GM12878 (cell line): Measurements from ENCODE around the gene FXN. TPM values are rescaled to one million over a fixed set of nuclear protein-coding genes. Genes with fewer than 3 reads are reported as not detected.

Source experiments
- ATAC-seq: fragments of 200-7000 bp; cut with Tn5 transposase; 3 replicates; pipeline ENCODE4 v1.9.1; 2020; ENCODE audit warnings: mild to moderate bottlenecking, moderate library complexity
- BruUV-seq: library from RNA; stranded (reverse); fragments of 400-500 nt; replicated peaks from 2 replicates; lab custom pipeline; 2021; lab: Mats Ljungman, UMichigan
- CTCF ChIA-PET: fragments of 300-600 bp; sonication (Branson Sonifier 250); formaldehyde crosslinking; extraction: SDS; loops from one replicate; lab custom pipeline; 2021; ENCODE audit warnings: inconsistent platforms; lab: Yijun Ruan, JAX
- POLR2A ChIA-PET: fragments of 350-600 bp; formaldehyde crosslinking; extraction: SDS; loops from one replicate; lab custom pipeline; 2021; ENCODE audit warnings: inconsistent platforms; lab: Charles Lee
- RAD21 ChIA-PET: fragments of 300-600 bp; sonication (Branson Sonifier 250); formaldehyde crosslinking; loops from one replicate; lab custom pipeline; 2023; ENCODE audit warnings: antibody characterized with exemption; ENCODE audit not compliant: unreplicated experiment; lab: Charles Lee
- SMC1A ChIA-PET: fragments of 300-600 bp; sonication (Branson Sonifier 250); formaldehyde crosslinking; loops from one replicate; lab custom pipeline; 2023; ENCODE audit not compliant: unreplicated experiment, uncharacterized antibody; lab: Charles Lee
- DNase-seq: peaks from one replicate; pipeline ENCODE4 v3.0.0-alpha.2; 2011; ENCODE audit warnings: low read depth, low spot score
- FAIRE-seq: peaks from 3 replicates; lab custom pipeline; 2011; peaks lifted over from hg19 to GRCh38; lab: Jason Lieb, UNC
- H2AFZ ChIP-seq: 2 replicates; pipeline ENCODE4 v1.6.0; 2011; ENCODE audit warnings: low read depth, low read length, control low read depth; ENCODE audit not compliant: control insufficient read depth
- H3K27ac ChIP-seq: 2 replicates; pipeline ENCODE4 v1.5.1; 2011; ENCODE audit warnings: control low read depth; ENCODE audit not compliant: control insufficient read depth, insufficient read depth
- H3K27me3 ChIP-seq, 2 experiments: replicated peaks in 1 of 2; 2 replicates each; pipeline versions ENCODE4 v1.6.0 to v1.6.1; 2011; ENCODE audit warnings: low read length in 1 of 2; ENCODE audit not compliant: control insufficient read depth in 2 of 2, insufficient read depth in 2 of 2
- H3K36me3 ChIP-seq, 2 experiments: 2 replicates each; pipeline ENCODE4 v1.5.1; 2011; ENCODE audit warnings: low read length in 1 of 2; ENCODE audit not compliant: control insufficient read depth in 2 of 2, insufficient read depth in 2 of 2
- H3K4me1 ChIP-seq: 2 replicates; pipeline ENCODE4 v1.6.1; 2011; ENCODE audit warnings: mild to moderate bottlenecking, low read length, moderate library complexity, mixed read lengths; ENCODE audit not compliant: control insufficient read depth, insufficient read depth
- H3K4me2 ChIP-seq: 2 replicates; pipeline ENCODE4 v1.6.0; 2011; ENCODE audit warnings: control low read depth; ENCODE audit not compliant: control insufficient read depth, insufficient read depth
- H3K4me3 ChIP-seq: fragments of 200-600 bp; sonication (generic); 2 replicates; pipeline ENCODE4 v1.5.1; 2016
- H3K79me2 ChIP-seq: 2 replicates; pipeline ENCODE4 v1.6.0; 2011; ENCODE audit warnings: low read length; ENCODE audit not compliant: control insufficient read depth, insufficient read depth
- H3K9ac ChIP-seq: 2 replicates; pipeline ENCODE4 v1.8.0; 2011; ENCODE audit warnings: low read length, control low read depth, mixed read lengths; ENCODE audit not compliant: control insufficient read depth, insufficient read depth
- H3K9me3 ChIP-seq: replicated peaks from 3 replicates; pipeline ENCODE4 v1.5.1; 2011; ENCODE audit warnings: mild to moderate bottlenecking, low read length; ENCODE audit not compliant: control insufficient read depth, insufficient read depth
- H4K20me1 ChIP-seq: 2 replicates; pipeline ENCODE4 v1.6.0; 2011; ENCODE audit not compliant: control insufficient read depth, insufficient read depth
- E2F8 ChIP-seq: fragments of 450-650 bp; IDR thresholded peaks from 2 replicates; pipeline ENCODE4 v1.6.1; 2018; ENCODE audit warnings: mild to moderate bottlenecking, low read depth, moderate library complexity; ENCODE audit not compliant: partially characterized antibody
- FOXK2 ChIP-seq: fragments of 450-650 bp; IDR thresholded peaks from 2 replicates; pipeline ENCODE4 v1.6.1; 2017; ENCODE audit warnings: mild to moderate bottlenecking, moderate library complexity
- GATAD2B ChIP-seq: fragments of 450-650 bp; conservative IDR thresholded peaks from 2 replicates; pipeline ENCODE4 v1.6.1; 2017; ENCODE audit warnings: low read depth, mild to moderate bottlenecking, moderate library complexity
- MTA3 ChIP-seq: IDR thresholded peaks from 2 replicates; pipeline ENCODE4 v1.6.1; 2012; ENCODE audit warnings: low read length, inconsistent platforms, borderline replicate concordance
- NFXL1 ChIP-seq: fragments of 450-650 bp; IDR thresholded peaks from 2 replicates; pipeline ENCODE4 v1.6.1; 2017; ENCODE audit warnings: antibody characterized with exemption, mild to moderate bottlenecking, borderline replicate concordance
- NR2C2 ChIP-seq: IDR thresholded peaks from 2 replicates; pipeline ENCODE4 v1.6.1; 2011; ENCODE audit warnings: borderline replicate concordance, low read depth; ENCODE audit not compliant: control insufficient read depth, insufficient read length
- PRDM15 ChIP-seq: fragments of 450-650 bp; formaldehyde crosslinking; IDR thresholded peaks from 2 replicates; pipeline ENCODE4 v1.4.0; 2020; ENCODE audit warnings: mild to moderate bottlenecking, moderate library complexity
- SP1 ChIP-seq: IDR thresholded peaks from one replicate; pipeline ENCODE4 v1.6.1; 2011; ENCODE audit warnings: low read depth, low read length
- STAT1 ChIP-seq: fragments of 450-650 bp; conservative IDR thresholded peaks from 2 replicates; pipeline ENCODE4 v1.6.1; 2014; ENCODE audit warnings: antibody characterized with exemption, mild to moderate bottlenecking
- SUZ12 ChIP-seq: fragments of 200-600 bp; sonication (generic); IDR thresholded peaks from one replicate; pipeline ENCODE4 v1.6.1; 2018; ENCODE audit warnings: antibody characterized with exemption, mild to moderate bottlenecking; ENCODE audit not compliant: unreplicated experiment
- ZNF207 ChIP-seq: fragments of 450-650 bp; IDR thresholded peaks from 2 replicates; pipeline ENCODE4 v1.6.1; 2014; ENCODE audit warnings: antibody characterized with exemption, mild to moderate bottlenecking, borderline replicate concordance
- in situ Hi-C: fragments of 300-500 bp; cut with MboI; formaldehyde crosslinking; loops from 9 replicates; pipeline ENCODE4 v1.14.3; 2018; ENCODE audit warnings: mixed read lengths
- intact Hi-C: fragments of 100-400 bp; cut with micrococcal nuclease; formaldehyde crosslinking; loops from one replicate; pipeline ENCODE4 v1.14.2; 2022; ENCODE audit not compliant: unreplicated experiment
- polyA plus RNA-seq, 11 experiments: library from polyadenylated mRNA; depleted of rRNA in 4 of 11; unstranded in 6 of 11; stranded (reverse) in 5 of 11; fragments of >200 nt; fragmentation: Nextera tagmentation in 4 of 11; fragmentation: Illumina TruSeq in 1 of 11; extraction: Ambion mirVana in 4 of 11; extraction: Trizol in 1 of 11; gene quantifications; 1 replicate in 1 of 11; 2 replicates in 10 of 11; pipeline versions ENCODE4 v1.2.1 to v1.2.3, GENCODE V29; 2011 to 2016; ENCODE audit warnings: inconsistent platforms in 2 of 11, missing spikeins in 2 of 11, low read depth in 1 of 11
- total RNA-seq, 4 experiments: library from RNA; depleted of rRNA in 3 of 4; stranded (reverse); fragments of >200 nt in 3 of 4; fragmentation: Illumina TruSeq in 1 of 4; extraction: Trizol in 1 of 4; gene quantifications; 2 replicates each; pipeline versions ENCODE4 v1.2.1 to v1.2.3, GENCODE V29; 2013 to 2021

FXN gene
- total and polyA plus RNA-seq, 10 of the 15 experiments (the other 5 are each of a cell fraction or from before 2014, with no cell fraction given): 7.3 to 78.0 (median 23.2) TPM

- CTCF ChIA-PET: interaction anchor here (0.8 to 1.7 kb wide), 2 partner anchors 22 to 379 kb away, joined by 3 to 4 read pairs; no protein-coding TSS in a partner anchor
- H3K36me3 ChIP-seq: no peaks in the 10 kb centered on the region
- no peak for ATAC-seq
- no peak for DNase-seq
- BruUV-seq: no TSS peak
- H3K4me1 ChIP-seq: peaks cover 6% of the 10 kb centered on the region
- TF ChIP-seq SP1: no peak
- no peak for TF ChIP-seq ZNF207
- no peak for TF ChIP-seq PRDM15 (CRISPR knock-in tag)
- no peak for TF ChIP-seq SUZ12
- TF ChIP-seq FOXK2: no peak
- TF ChIP-seq MTA3: no peak
- no peak for TF ChIP-seq GATAD2B
- no peak for TF ChIP-seq NFXL1
- TF ChIP-seq E2F8: no peak
- no peak for TF ChIP-seq NR2C2
- no peak for TF ChIP-seq STAT1
- no peak overlapping the region for H3K4me3 ChIP-seq
- no peak overlapping the region for H3K9ac ChIP-seq
- SMC1A ChIA-PET: no interaction called here
- H3K27me3 ChIP-seq: no peaks in the 10 kb centered on the region
- RAD21 ChIA-PET: no interaction called here
- intact Hi-C loops: loop anchor here (5.0 kb wide), 1 partner anchor 447 kb away; no protein-coding TSS in a partner anchor
- no peak for FAIRE-seq
- no peaks in the 10 kb centered on the region for H3K79me2 ChIP-seq
- POLR2A ChIA-PET: no interaction called here
- peaks cover 3% of the 10 kb centered on the region; the same call in 2 of the 3 replicates for H3K9me3 ChIP-seq
- in situ Hi-C loops: no loop called here
- H4K20me1 ChIP-seq: no peaks in the 10 kb centered on the region
- H2AFZ ChIP-seq: no peak overlapping the region
- no peak overlapping the region for H3K4me2 ChIP-seq
- no peak overlapping the region for H3K27ac ChIP-seq
Measured at GRCh38 chr9:69029535-69029934, 6.0 kb upstream of the FXN start.
